ENCODE measurements around the gene CENPP. TPM values are rescaled to one million over a fixed set of nuclear protein-coding genes. Genes with fewer than 3 reads are reported as not detected.

The CENPP gene
- total RNA-seq, 1 donor from 2014 or later: 5.7 TPM

DNA sequence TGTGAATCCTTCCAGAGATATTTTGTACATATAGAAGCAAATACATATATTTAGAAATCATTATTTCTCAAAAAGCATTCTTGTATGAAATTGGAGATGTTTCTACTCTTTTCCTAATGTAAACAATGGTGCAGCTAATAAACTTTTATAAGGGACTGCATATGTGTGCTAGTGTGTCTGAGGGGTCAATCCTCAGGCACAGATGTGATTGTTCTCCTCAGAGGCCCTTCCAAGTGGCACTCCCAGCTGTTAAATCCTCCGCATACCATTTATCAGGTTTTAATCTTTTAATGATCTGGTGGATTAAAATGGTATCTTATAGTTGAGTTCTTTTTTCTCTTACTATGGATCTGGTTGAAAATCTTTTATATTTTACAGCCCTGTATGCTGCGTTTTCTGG is 104.1 kb downstream of the CENPP start:
- peaks cover 13% of the 10 kb centered on the region for H3K4me1 Mint-ChIP-seq (ENCODE audit: low read depth, unreplicated experiment)
- no peak overlapping the region for H3K27ac Mint-ChIP-seq (ENCODE audit: unreplicated experiment)
- H3K4me3 Mint-ChIP-seq (ENCODE audit: unreplicated experiment): no peak overlapping the region
- no peaks in the 10 kb centered on the region for H3K9me3 Mint-ChIP-seq (ENCODE audit: unreplicated experiment)
- DNase-seq: no peak
- no peaks in the 10 kb centered on the region for H3K36me3 Mint-ChIP-seq (ENCODE audit: unreplicated experiment)
- TF ChIP-seq, protein P1, sequence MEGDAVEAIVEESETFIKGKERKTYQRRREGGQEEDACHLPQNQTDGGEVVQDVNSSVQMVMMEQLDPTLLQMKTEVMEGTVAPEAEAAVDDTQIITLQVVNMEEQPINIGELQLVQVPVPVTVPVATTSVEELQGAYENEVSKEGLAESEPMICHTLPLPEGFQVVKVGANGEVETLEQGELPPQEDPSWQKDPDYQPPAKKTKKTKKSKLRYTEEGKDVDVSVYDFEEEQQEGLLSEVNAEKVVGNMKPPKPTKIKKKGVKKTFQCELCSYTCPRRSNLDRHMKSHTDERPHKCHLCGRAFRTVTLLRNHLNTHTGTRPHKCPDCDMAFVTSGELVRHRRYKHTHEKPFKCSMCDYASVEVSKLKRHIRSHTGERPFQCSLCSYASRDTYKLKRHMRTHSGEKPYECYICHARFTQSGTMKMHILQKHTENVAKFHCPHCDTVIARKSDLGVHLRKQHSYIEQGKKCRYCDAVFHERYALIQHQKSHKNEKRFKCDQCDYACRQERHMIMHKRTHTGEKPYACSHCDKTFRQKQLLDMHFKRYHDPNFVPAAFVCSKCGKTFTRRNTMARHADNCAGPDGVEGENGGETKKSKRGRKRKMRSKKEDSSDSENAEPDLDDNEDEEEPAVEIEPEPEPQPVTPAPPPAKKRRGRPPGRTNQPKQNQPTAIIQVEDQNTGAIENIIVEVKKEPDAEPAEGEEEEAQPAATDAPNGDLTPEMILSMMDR (IDR thresholded peaks at IDR 0.05; ENCODE audit: partially characterized antibody, unreplicated experiment): no peak
- no peaks in the 10 kb centered on the region for H3K27me3 Mint-ChIP-seq (ENCODE audit: unreplicated experiment)

DNA sequence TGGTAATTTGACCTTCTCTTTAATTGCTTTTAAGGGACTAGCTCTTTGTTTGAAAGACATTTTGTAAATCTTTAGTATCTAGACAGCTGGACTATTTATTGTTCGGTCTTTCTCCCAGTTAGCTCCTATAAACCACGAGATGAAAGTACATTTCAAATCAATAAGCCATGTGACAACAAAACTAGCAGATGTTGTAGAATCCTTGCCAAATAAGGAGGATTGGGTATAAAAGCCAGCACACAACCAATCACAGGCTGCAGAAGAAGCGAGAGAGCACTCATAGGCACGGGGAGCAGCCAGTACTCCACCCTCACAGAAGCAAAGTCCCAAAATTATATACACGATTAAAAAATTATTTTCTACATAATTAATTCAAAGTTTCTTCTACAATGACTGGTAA is 106.6 kb downstream of the CENPP start:
- TF ChIP-seq, protein P1 (IDR thresholded peaks at IDR 0.05; ENCODE audit: partially characterized antibody, unreplicated experiment): no peak
- no peak for DNase-seq
- no peaks in the 10 kb centered on the region for H3K36me3 Mint-ChIP-seq (ENCODE audit: unreplicated experiment)
- no peak overlapping the region for H3K4me3 Mint-ChIP-seq (ENCODE audit: unreplicated experiment)
- H3K27ac Mint-ChIP-seq (ENCODE audit: unreplicated experiment): peak overlapping the region; percentile 38
- no peaks in the 10 kb centered on the region for H3K27me3 Mint-ChIP-seq (ENCODE audit: unreplicated experiment)
- H3K4me1 Mint-ChIP-seq (ENCODE audit: low read depth, unreplicated experiment): peaks cover 2% of the 10 kb centered on the region
- H3K9me3 Mint-ChIP-seq (ENCODE audit: unreplicated experiment): no peaks in the 10 kb centered on the region

DNA sequence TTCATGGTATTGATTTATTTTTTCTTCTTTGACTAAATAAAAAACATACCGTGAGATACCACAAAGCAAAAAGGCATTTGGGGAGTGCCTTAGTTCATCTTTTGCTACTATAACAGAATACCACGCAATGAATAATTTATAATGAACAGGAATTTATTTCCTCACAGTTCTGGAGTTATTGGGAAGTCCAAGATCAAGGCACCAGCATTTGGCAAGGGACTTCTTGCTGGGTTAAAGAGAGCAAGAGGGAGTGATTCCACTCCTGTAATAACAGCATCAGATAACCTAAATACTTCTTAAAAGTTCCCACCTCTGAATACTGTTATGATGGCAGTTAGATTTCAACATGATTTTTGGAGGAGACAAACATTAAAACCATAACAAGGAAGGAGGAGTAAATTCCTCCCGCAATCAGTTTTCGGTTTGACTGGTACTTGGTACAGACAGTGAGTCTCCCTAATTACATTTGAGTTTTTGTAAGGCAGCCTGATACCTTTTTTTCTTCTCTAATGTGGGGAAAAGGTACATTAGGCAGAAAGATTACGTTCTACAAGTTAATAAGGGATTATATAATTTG is 107.3 kb downstream of the CENPP start:
- Mint-ChIP-seq H3K4me1 (ENCODE audit: low read depth, unreplicated experiment) (peaks cover 2% of the 10 kb centered on the region), H3K27me3 (ENCODE audit: unreplicated experiment) (no peaks in the 10 kb centered on the region), H3K27ac (ENCODE audit: unreplicated experiment) (no peak overlapping the region), H3K36me3 (ENCODE audit: unreplicated experiment) (no peaks in the 10 kb centered on the region), H3K4me3 (ENCODE audit: unreplicated experiment) (no peak overlapping the region), H3K9me3 (ENCODE audit: unreplicated experiment) (no peaks in the 10 kb centered on the region)
- no peak for DNase-seq
- TF ChIP-seq, protein P1 (IDR thresholded peaks at IDR 0.05; ENCODE audit: partially characterized antibody, unreplicated experiment): no peak

DNA sequence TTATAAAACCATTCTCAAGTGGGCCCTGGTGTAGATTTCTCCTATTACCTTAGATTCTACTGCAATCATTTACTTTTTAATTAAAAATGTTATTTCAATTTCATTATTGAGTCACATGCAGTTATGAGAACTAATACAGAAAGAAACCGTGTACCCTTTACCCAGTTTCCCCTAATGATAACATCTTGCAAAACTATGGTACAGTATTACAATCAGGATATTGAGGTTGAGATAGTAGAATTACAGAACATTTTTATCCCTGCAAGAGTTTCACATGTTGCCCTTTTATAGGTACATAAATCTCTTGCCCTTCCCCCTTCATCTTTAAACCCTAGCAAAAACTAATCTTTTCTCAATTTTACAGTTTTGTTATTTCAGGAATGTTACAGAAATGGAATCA is 109.5 kb downstream of the CENPP start:
- H3K4me1 Mint-ChIP-seq (ENCODE audit: low read depth, unreplicated experiment): peaks cover 2% of the 10 kb centered on the region
- TF ChIP-seq, protein P1 (IDR thresholded peaks at IDR 0.05; ENCODE audit: partially characterized antibody, unreplicated experiment): no peak
- H3K27ac Mint-ChIP-seq (ENCODE audit: unreplicated experiment): no peak overlapping the region
- no peaks in the 10 kb centered on the region for H3K9me3 Mint-ChIP-seq (ENCODE audit: unreplicated experiment)
- no peaks in the 10 kb centered on the region for H3K27me3 Mint-ChIP-seq (ENCODE audit: unreplicated experiment)
- no peak for DNase-seq
- H3K4me3 Mint-ChIP-seq (ENCODE audit: unreplicated experiment): no peak overlapping the region
- H3K36me3 Mint-ChIP-seq (ENCODE audit: unreplicated experiment): no peaks in the 10 kb centered on the region

DNA sequence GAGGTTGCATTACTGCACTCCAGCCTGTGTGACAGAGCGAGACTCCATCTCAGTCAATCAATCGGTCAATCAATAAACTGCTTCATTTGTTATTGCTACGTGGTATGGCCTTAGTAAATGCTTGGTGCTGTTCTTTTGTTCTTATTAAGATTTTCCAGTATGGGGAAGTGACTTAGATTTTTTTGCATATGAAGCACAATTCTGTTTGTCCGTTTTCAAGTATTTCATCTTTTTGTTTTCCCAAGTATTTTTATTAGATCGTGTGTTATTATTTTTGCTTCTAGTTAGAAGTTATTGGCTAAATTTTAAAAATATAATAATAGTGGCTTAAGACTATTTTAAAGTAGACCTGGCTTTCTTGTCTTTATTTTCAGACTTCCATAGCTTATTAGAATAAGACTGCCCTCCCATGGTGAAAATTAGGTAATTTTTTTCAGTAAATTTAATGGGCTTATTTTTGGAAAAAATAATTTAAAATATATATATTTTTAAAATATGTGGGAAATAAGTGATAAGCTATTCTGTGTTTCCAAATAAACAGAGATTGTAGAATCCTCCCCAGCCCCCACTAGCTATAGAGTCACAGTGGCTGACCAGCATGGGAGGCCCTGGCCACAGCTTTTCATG is 113.3 kb downstream of the CENPP start:
- Mint-ChIP-seq H3K27me3 (ENCODE audit: unreplicated experiment) (no peaks in the 10 kb centered on the region), H3K36me3 (ENCODE audit: unreplicated experiment) (no peaks in the 10 kb centered on the region), H3K4me3 (ENCODE audit: unreplicated experiment) (no peak overlapping the region), H3K4me1 (ENCODE audit: low read depth, unreplicated experiment) (no peaks in the 10 kb centered on the region), H3K27ac (ENCODE audit: unreplicated experiment) (no peak overlapping the region), H3K9me3 (ENCODE audit: unreplicated experiment) (no peaks in the 10 kb centered on the region)
- DNase-seq: no peak
- TF ChIP-seq, protein P1 (IDR thresholded peaks at IDR 0.05; ENCODE audit: partially characterized antibody, unreplicated experiment): no peak
